GM12873 (cell line): ENCODE results near the gene NEIL3.

ENCODE experiments used
- CTCF ChIP-seq: IDR thresholded peaks from 2 replicates; pipeline ENCODE4 v1.5.1; 2012; ENCODE audit warnings: low read depth, mild to moderate bottlenecking, moderate library complexity, low read length, control low read depth; ENCODE audit not compliant: insufficient read depth; ENCODE audit errors: missing control alignments

The NEIL3 gene

GRCh38 chr4:177302371-177303100 lies 7.1 kb upstream of the NEIL3 start:
- no peak for TF ChIP-seq CTCF

- TF ChIP-seq CTCF, result no peak
Measured at GRCh38 chr4:177304094-177304493, 5.6 kb upstream of the NEIL3 start.

GRCh38 chr4:177308125-177308524 lies 1.5 kb upstream of the NEIL3 start:
- TF ChIP-seq CTCF, result no peak

- TF ChIP-seq CTCF, result no peak
Measured at GRCh38 chr4:177308847-177309521, 690 bp upstream of the NEIL3 start.

GRCh38 chr4:177311589-177311988 lies 1.9 kb downstream of the NEIL3 start:
- TF ChIP-seq CTCF, result no peak

- no peak for TF ChIP-seq CTCF
Measured at GRCh38 chr4:177313263-177313662, 3.6 kb downstream of the NEIL3 start.

GRCh38 chr4:177315767-177316464 lies 6.2 kb downstream of the NEIL3 start:
- TF ChIP-seq CTCF, result no peak
